ENCODE results near the gene PFKM. TPM values are rescaled to one million over a fixed set of nuclear protein-coding genes. Genes with fewer than 3 reads are reported as not detected.

Gene PFKM
- total RNA-seq, result 19.2 and 22.8 TPM in 2 replicates

- intact Hi-C loops (cut with micrococcal nuclease), result loop anchor here (1.0 kb wide), 2 partner anchors 13 to 38 kb away; partner anchors contain the start of genes ASB8 and SENP1
Observed at GRCh38 chr12:48119078-48119833, at the start of gene PFKM. TSS of gene PFKM (plus strand) at chr12:48119364. CDS start at chr12:48122775, 3,411 bp downstream.

- intact Hi-C loops (cut with micrococcal nuclease), result no loop called here
Observed at GRCh38 chr12:48070033-48070432, 49.1 kb upstream of the PFKM start.

GRCh38 chr12:48070731-48071130 lies 48.4 kb upstream of the PFKM start:
- intact Hi-C loops (cut with micrococcal nuclease), result no loop called here

GRCh38 chr12:48071808-48072207 lies 47.4 kb upstream of the PFKM start:
- intact Hi-C loops (cut with micrococcal nuclease), result no loop called here

GRCh38 chr12:48072266-48072665 lies 46.9 kb upstream of the PFKM start:
- intact Hi-C loops (cut with micrococcal nuclease), result no loop called here

GRCh38 chr12:48074266-48074665 lies 44.9 kb upstream of the PFKM start:
- intact Hi-C loops (cut with micrococcal nuclease), result no loop called here

- intact Hi-C loops (cut with micrococcal nuclease), result no loop called here
Observed at GRCh38 chr12:48075832-48076231, 43.3 kb upstream of the PFKM start.

- intact Hi-C loops (cut with micrococcal nuclease), result no loop called here
Observed at GRCh38 chr12:48077111-48077510, 42.1 kb upstream of the PFKM start.

- intact Hi-C loops (cut with micrococcal nuclease), result no loop called here
Observed at GRCh38 chr12:48078901-48079300, 40.3 kb upstream of the PFKM start.

- intact Hi-C loops (cut with micrococcal nuclease), result no loop called here
Observed at GRCh38 chr12:48080285-48080684, 38.9 kb upstream of the PFKM start.

- intact Hi-C loops (cut with micrococcal nuclease), result no loop called here
Observed at GRCh38 chr12:48080821-48081220, 38.3 kb upstream of the PFKM start.

- intact Hi-C loops (cut with micrococcal nuclease), result loop anchor here (1.0 kb wide), 1 partner anchor 81 kb away; no protein-coding TSS in a partner anchor
Observed at GRCh38 chr12:48084066-48084465, 35.1 kb upstream of the PFKM start.

- intact Hi-C loops (cut with micrococcal nuclease), result loop anchor here (1.0 kb wide), 1 partner anchor 80 kb away; no protein-coding TSS in a partner anchor
Observed at GRCh38 chr12:48084841-48085460, 34.2 kb upstream of the PFKM start.

- intact Hi-C loops (cut with micrococcal nuclease), result no loop called here
Observed at GRCh38 chr12:48086327-48086726, 32.8 kb upstream of the PFKM start.

GRCh38 chr12:48092611-48093010 lies 26.6 kb upstream of the PFKM start:
- intact Hi-C loops (cut with micrococcal nuclease), result no loop called here

GRCh38 chr12:48104531-48104930 lies 14.6 kb upstream of the PFKM start:
- intact Hi-C loops (cut with micrococcal nuclease), result loop anchor here (10.0 kb wide), 1 partner anchor 1730 kb away; the partner anchor contains the start of gene SLC38A2

- intact Hi-C loops (cut with micrococcal nuclease), result loop anchor here (1.0 to 10.0 kb wide), 4 partner anchors 103 to 1731 kb away; partner anchors contain the start of genes COL2A1, KANSL2 and SLC38A2
Observed at GRCh38 chr12:48105321-48105866, 13.8 kb upstream of the PFKM start.

- intact Hi-C loops (cut with micrococcal nuclease), result loop anchor here (1.0 to 10.0 kb wide), 14 partner anchors 13 to 1731 kb away; partner anchors contain the start of genes ASB8, CCDC184, CCNT1 and COL2A1
Observed at GRCh38 chr12:48105867-48106680, 13.1 kb upstream of the PFKM start, which contains the start of gene SENP1. TSS of gene SENP1 (minus strand) at chr12:48106079. CDS start at chr12:48101472, 4,607 bp downstream.

GRCh38 chr12:48106681-48107613 lies 12.2 kb upstream of the PFKM start:
- intact Hi-C loops (cut with micrococcal nuclease), result loop anchor here (1.0 to 10.0 kb wide), 14 partner anchors 12 to 1732 kb away; partner anchors contain the start of genes ASB8, CCDC184, CCNT1 and COL2A1

- intact Hi-C loops (cut with micrococcal nuclease), result loop anchor here (5.0 to 10.0 kb wide), 3 partner anchors 107 to 1735 kb away; partner anchors contain the start of genes COL2A1, KANSL2 and SLC38A2
Observed at GRCh38 chr12:48109424-48109823, 9.7 kb upstream of the PFKM start.

Data from T-helper 1 cell treated with Interleukin-12 subunit alpha and Interleukin-12 subunit beta and Interleukin-4 antibody, amounts not matched to agents 30 ng/mL and 1 ng/mL, for 36 hours (primary cell).